GM23248 (cell line): ENCODE measurements around the gene TXLNA.

Experiments
- EZH2 ChIP-seq: fragments of 200-600 bp; sonication (generic); IDR thresholded peaks from 2 replicates; pipeline ENCODE4 v1.6.1; 2018; ENCODE audit warnings: antibody characterized with exemption, mild to moderate bottlenecking; ENCODE audit not compliant: insufficient read depth, poor library complexity, severe bottlenecking
- EZH2phosphoT487 ChIP-seq: fragments of 200-600 bp; sonication (generic); IDR thresholded peaks from 2 replicates; pipeline ENCODE4 v1.6.1; 2018; ENCODE audit warnings: antibody characterized with exemption, moderate library complexity, mild to moderate bottlenecking, low read depth; ENCODE audit not compliant: insufficient read depth

DNA sequence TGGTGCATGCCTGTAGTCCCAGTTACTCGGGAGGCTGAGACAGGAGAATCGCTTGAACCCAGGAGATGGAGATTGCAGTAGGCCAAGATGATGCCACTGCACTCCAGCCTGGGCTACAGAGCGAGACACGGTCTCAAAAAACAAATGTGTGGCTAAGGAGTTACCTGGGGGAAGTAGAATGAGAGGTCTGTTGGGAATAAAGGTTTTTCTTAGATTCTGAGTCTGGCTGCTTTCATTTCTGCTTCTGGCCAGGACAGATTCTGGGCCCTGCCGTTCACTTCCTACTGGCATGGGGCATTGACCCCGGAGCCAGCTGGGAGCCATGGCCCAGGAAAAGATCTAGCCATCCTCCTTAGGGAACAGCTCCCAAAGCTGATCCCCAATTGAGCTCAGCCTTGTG lies 29.0 kb downstream of the TXLNA start:
- TF ChIP-seq EZH2 (no peak), EZH2phosphoT487 (no peak)
